ENCODE data around the gene FEM1A. TPM values are rescaled to one million over a fixed set of nuclear protein-coding genes. Genes with fewer than 3 reads are reported as not detected.
"Not testable (repeated sequence)": the region's sequence is repeated elsewhere in the genome, so short reads cannot be mapped to it uniquely, and the experiment has no call there.

Gene FEM1A
- total and polyA plus RNA-seq, 2 of the 8 experiments (the other 6 are each of a cell fraction or from before 2014, with no cell fraction given) = 6.7 to 16.1 TPM

GRCh38 chr19:4781801-4782200 is 9.7 kb upstream of the FEM1A start (continued):
- TF ChIP-seq CTCF (IDR thresholded peaks at IDR 0.05; ENCODE audit: control extremely low read depth in 1 of 3, insufficient read depth in 1 of 3, low read depth in 1 of 3, low read length in 3 of 3) = no peak
- TF ChIP-seq SIX5 (IDR thresholded peaks at IDR 0.05; ENCODE audit: low read depth, low read length) = no peak
- no peak for TF ChIP-seq EP300 (IDR thresholded peaks at IDR 0.05; ENCODE audit: borderline replicate concordance in 1 of 2, low read depth in 2 of 2, low read length in 2 of 2)
- TF ChIP-seq SP2 (IDR thresholded peaks at IDR 0.05; ENCODE audit: low read length) = no peak
- no peak for TF ChIP-seq BCL11A (IDR thresholded peaks at IDR 0.05; ENCODE audit: low read depth in 2 of 2, low read length in 2 of 2)
- no peak for TF ChIP-seq HDAC2 (IDR thresholded peaks at IDR 0.05; ENCODE audit: borderline replicate concordance in 1 of 2, low read depth in 2 of 2, low read length in 2 of 2)
- no peak for TF ChIP-seq CBX8 (IDR thresholded peaks at IDR 0.05; ENCODE audit: borderline replicate concordance, low read depth, low read length)
- no peak for TF ChIP-seq CHD1 (IDR thresholded peaks at IDR 0.05; ENCODE audit: low read depth, low read length)

GRCh38 chr19:4786412-4787016 is 5.0 kb upstream of the FEM1A start:
- not testable (repeated sequence) for H3K23me2 ChIP-seq (ENCODE audit: low read depth, low read length); H2BK120ac ChIP-seq (replicated peaks; ENCODE audit: low read depth, low read length); H3K27ac ChIP-seq (ENCODE audit: low read depth, low read length); H3K14ac ChIP-seq (ENCODE audit: insufficient read length); H2BK12ac ChIP-seq (ENCODE audit: low read depth, low read length); H2AK5ac ChIP-seq (ENCODE audit: low read depth, low read length); H4K5ac ChIP-seq (ENCODE audit: insufficient read length, low read depth, low read length); H4K20me1 ChIP-seq (replicated peaks in 1 of 2; ENCODE audit: control insufficient read depth in 1 of 2, insufficient read depth in 2 of 2, low read length in 2 of 2); H3K79me1 ChIP-seq (ENCODE audit: low read depth, low read length); H3K18ac ChIP-seq (ENCODE audit: extremely low read depth, low read length); H3K27me3 ChIP-seq (replicated peaks in 1 of 4; ENCODE audit: control insufficient read depth in 3 of 4, extremely low read depth in 1 of 4, insufficient read depth in 3 of 4, low read length in 3 of 4); H3K4me3 ChIP-seq (ENCODE audit: extremely low read depth in 1 of 4, insufficient read depth in 2 of 4, low read depth in 3 of 4, low read length in 4 of 4); H2BK5ac ChIP-seq (ENCODE audit: low read depth, low read length); H3K36me3 ChIP-seq (ENCODE audit: control insufficient read depth in 2 of 4, insufficient read depth in 4 of 4, low read length in 3 of 4); H2BK20ac ChIP-seq (ENCODE audit: low read length); H3K4ac ChIP-seq (replicated peaks; ENCODE audit: insufficient read length, low read depth, low read length); H4K8ac ChIP-seq (ENCODE audit: extremely low read depth, insufficient read depth, low read length); H2BK15ac ChIP-seq (ENCODE audit: low read length); H3K56ac ChIP-seq (replicated peaks; ENCODE audit: insufficient read length, low read depth, low read length); H3K79me2 ChIP-seq (ENCODE audit: control insufficient read depth in 1 of 2, insufficient read depth in 2 of 2, low read length in 2 of 2); H3K4me2 ChIP-seq (ENCODE audit: insufficient read depth in 1 of 2, low read depth in 2 of 2, low read length in 2 of 2); H3K23ac ChIP-seq (ENCODE audit: insufficient read length); H4K91ac ChIP-seq (replicated peaks; ENCODE audit: insufficient read length, low read length); H3K9me3 ChIP-seq (ENCODE audit: insufficient read depth in 2 of 2, low read depth in 1 of 2, low read length in 1 of 2); H3K9ac ChIP-seq (replicated peaks in 1 of 4; ENCODE audit: extremely low read depth in 1 of 4, low read depth in 3 of 4, low read length in 3 of 4); FAIRE-seq; H2AFZ ChIP-seq (ENCODE audit: low read length); H3K4me1 ChIP-seq (replicated peaks in 1 of 4; ENCODE audit: control insufficient read depth in 3 of 4, insufficient read depth in 4 of 4, low read length in 3 of 4); DNase-seq (ENCODE audit: low read depth in 1 of 2, low spot score in 2 of 2)
- ChIA-PET CTCF (ENCODE audit: partially characterized antibody) (interaction anchor here (8.7 kb wide), 1 partner anchor 53 kb away, joined by 212 read pairs; no protein-coding TSS in a partner anchor), POLR2A (ENCODE audit: partially characterized antibody) (interaction anchor here (1.6 to 2.2 kb wide), 2 partner anchors 9 to 18 kb away, joined by 3 to 8 read pairs; no protein-coding TSS in a partner anchor)
- WGBS, 2 experiments (ENCODE audit: extremely low coverage in 1 of 2, insufficient coverage in 1 of 2, insufficient read length in 1 of 2, insufficient replicate concordance in 2 of 2, low coverage in 1 of 2, low lambda C conversion rate in 2 of 2, missing lambda C conversion rate in 1 of 2) = 75% methylated on average over 5 of the region's 6 CpGs; no CpG with 5 or more reads in 1 of the 2 experiments

Measured in H1 (cell line).